ENCODE results near the gene TMEM181. TPM values are rescaled to one million over a fixed set of nuclear protein-coding genes. Genes with fewer than 3 reads are reported as not detected.

TMEM181 gene
- total RNA-seq, 1 experiment from 2014 or later = 31.6 TPM

DNA sequence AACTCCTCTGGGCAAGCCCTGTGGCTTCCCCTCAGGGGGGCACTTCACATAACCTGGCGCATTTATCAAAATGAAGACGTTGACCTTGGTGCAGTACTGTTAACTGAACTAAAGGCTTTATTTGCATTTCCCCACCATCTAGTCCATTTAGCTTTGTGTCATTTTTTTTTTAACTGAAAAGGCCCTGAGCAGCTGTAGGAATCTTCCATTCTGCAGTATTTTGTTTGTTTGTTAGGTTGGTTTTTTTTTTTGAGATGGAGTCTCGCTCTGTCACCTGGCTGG lies 10.7 kb downstream of the TMEM181 start:
- no peaks in the 10 kb centered on the region for H3K36me3 ChIP-seq (ENCODE audit: insufficient read depth, low read length, poor library complexity, severe bottlenecking)
- H3K4me3 ChIP-seq (ENCODE audit: low read depth, low read length, poor library complexity, severe bottlenecking) = no peak overlapping the region
- DNase-seq (ENCODE audit: low spot score) = no peak
- H3K4me1 ChIP-seq (ENCODE audit: insufficient read depth, low read length, poor library complexity, severe bottlenecking) = no peaks in the 10 kb centered on the region
- intact Hi-C loops (cut with micrococcal nuclease; ENCODE audit: unreplicated experiment) = no loop called here
- CTCF ChIA-PET = no interaction called here
- no peaks in the 10 kb centered on the region for H3K27me3 ChIP-seq (replicated peaks; ENCODE audit: insufficient read depth, low read depth, low read length, poor library complexity)
- no peak overlapping the region for H3K27ac ChIP-seq (ENCODE audit: low read depth, low read length, poor library complexity, severe bottlenecking)
- POLR2A ChIA-PET (ENCODE audit: low non-redundant PET) = no interaction called here
- no peaks in the 10 kb centered on the region for H3K9me3 ChIP-seq (ENCODE audit: low read depth, low read length, poor library complexity, severe bottlenecking)
- TF ChIP-seq, protein P1, sequence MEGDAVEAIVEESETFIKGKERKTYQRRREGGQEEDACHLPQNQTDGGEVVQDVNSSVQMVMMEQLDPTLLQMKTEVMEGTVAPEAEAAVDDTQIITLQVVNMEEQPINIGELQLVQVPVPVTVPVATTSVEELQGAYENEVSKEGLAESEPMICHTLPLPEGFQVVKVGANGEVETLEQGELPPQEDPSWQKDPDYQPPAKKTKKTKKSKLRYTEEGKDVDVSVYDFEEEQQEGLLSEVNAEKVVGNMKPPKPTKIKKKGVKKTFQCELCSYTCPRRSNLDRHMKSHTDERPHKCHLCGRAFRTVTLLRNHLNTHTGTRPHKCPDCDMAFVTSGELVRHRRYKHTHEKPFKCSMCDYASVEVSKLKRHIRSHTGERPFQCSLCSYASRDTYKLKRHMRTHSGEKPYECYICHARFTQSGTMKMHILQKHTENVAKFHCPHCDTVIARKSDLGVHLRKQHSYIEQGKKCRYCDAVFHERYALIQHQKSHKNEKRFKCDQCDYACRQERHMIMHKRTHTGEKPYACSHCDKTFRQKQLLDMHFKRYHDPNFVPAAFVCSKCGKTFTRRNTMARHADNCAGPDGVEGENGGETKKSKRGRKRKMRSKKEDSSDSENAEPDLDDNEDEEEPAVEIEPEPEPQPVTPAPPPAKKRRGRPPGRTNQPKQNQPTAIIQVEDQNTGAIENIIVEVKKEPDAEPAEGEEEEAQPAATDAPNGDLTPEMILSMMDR (conservative IDR thresholded peaks at IDR 0.05; ENCODE audit: low read depth, low read length) = no peak
- no peak for TF ChIP-seq EZH2 (IDR thresholded peaks at IDR 0.05; ENCODE audit: borderline replicate concordance, low read depth, low read length, poor library complexity, severe bottlenecking)
- BruUV-seq (replicated peaks) = no TSS peak

DNA sequence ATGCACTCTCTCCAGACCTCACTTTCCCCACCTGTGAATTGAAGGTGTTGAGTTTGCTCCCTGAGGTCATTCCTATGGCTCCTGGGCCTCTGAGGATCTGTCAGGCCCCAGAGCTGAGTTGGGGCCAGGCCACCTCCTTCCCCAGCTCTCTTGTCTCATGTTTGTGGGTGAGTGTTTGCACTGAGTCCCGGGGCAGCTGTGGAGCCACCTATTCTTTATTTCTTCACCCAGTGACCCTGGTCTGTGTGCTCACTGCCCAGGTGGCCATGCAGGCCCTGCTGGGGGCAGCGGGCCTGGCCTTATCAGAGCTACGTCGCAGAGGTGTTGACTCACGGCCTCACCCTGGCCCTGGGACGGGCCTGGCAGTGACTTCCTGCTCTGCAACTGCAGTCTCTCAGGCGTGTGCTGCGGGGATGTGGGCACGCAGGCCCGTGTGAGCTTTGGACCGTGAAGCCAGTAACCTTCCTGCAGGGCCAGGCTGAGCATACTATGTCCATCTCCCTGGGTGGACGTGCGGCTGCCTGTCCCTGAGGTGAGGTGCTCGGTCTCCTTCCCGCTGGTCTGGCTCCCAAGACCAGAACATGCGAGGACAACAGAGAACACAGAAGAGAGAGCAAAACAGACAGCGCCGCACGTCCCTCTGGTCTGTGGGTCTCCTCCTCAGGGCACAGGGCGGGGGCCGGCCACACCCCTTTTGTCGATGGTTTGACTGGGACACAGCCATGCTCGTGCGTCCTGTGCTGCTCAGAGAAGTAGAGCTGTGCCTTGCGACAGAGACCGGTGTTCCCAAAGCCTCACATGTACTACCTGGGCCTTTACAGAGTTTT lies 12.1 kb downstream of the TMEM181 start:
- TF ChIP-seq EZH2 (IDR thresholded peaks at IDR 0.05; ENCODE audit: borderline replicate concordance, low read depth, low read length, poor library complexity, severe bottlenecking) = no peak
- TF ChIP-seq, protein P1 (conservative IDR thresholded peaks at IDR 0.05; ENCODE audit: low read depth, low read length) = no peak
- no peak for DNase-seq (ENCODE audit: low spot score)
- H3K27me3 ChIP-seq (replicated peaks; ENCODE audit: insufficient read depth, low read depth, low read length, poor library complexity) = no peaks in the 10 kb centered on the region
- H3K36me3 ChIP-seq (ENCODE audit: insufficient read depth, low read length, poor library complexity, severe bottlenecking) = no peaks in the 10 kb centered on the region
- no peaks in the 10 kb centered on the region for H3K9me3 ChIP-seq (ENCODE audit: low read depth, low read length, poor library complexity, severe bottlenecking)
- BruUV-seq (replicated peaks) = no TSS peak
- ChIA-PET CTCF (no interaction called here), POLR2A (ENCODE audit: low non-redundant PET) (no interaction called here)
- no peak overlapping the region for H3K4me3 ChIP-seq (ENCODE audit: low read depth, low read length, poor library complexity, severe bottlenecking)
- no peaks in the 10 kb centered on the region for H3K4me1 ChIP-seq (ENCODE audit: insufficient read depth, low read length, poor library complexity, severe bottlenecking)
- H3K27ac ChIP-seq (ENCODE audit: low read depth, low read length, poor library complexity, severe bottlenecking) = no peak overlapping the region
- intact Hi-C loops (cut with micrococcal nuclease; ENCODE audit: unreplicated experiment) = no loop called here

DNA sequence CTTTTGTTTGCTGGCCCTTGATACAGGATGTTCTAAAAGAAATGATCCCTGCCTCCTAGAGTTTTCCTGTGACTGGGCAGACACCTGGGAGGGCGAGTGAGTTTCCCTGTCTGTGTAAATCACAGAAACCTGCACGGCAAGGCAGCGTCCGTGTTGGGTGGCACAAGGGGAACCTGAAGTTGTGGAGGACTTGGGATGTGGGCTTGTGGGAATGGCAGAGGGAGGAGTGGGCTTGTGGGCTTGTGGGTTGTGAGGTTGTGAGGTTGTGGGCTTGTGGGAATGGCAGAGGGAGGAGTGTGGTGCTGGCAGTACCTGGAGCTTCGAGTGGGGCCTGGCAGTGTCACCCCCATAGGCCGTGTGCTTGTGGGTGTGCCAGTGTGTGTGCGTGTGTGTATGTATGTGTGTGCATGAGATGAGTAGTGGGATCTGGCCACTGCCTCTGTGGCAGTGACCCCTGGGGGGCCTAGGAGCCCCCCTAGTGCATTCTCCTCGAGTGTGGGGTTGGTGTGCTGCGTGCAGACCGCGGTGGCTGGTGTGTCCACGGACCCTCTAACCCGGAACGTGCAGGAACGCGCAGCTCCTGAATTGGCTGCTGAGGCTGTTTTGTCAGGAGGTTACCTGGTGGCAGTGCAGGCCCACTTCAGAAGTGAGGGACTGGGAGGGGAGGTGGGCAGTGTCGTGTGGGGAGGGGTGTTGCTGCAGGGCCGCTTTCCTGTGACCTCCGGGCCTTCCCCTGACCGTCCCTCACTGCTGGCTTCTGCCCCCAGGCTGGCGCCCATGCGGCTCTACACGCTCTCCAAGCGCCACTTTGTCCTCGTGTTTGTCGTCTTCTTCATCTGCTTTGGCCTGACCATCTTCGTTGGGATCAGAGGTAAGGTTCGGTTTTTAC lies 13.0 kb downstream of the TMEM181 start:
- no TSS peak for BruUV-seq (replicated peaks)
- TF ChIP-seq, protein P1 (conservative IDR thresholded peaks at IDR 0.05; ENCODE audit: low read depth, low read length) = no peak
- TF ChIP-seq EZH2 (IDR thresholded peaks at IDR 0.05; ENCODE audit: borderline replicate concordance, low read depth, low read length, poor library complexity, severe bottlenecking) = no peak
- H3K4me1 ChIP-seq (ENCODE audit: insufficient read depth, low read length, poor library complexity, severe bottlenecking) = no peaks in the 10 kb centered on the region
- peaks cover 4% of the 10 kb centered on the region for H3K9me3 ChIP-seq (ENCODE audit: low read depth, low read length, poor library complexity, severe bottlenecking)
- intact Hi-C loops (cut with micrococcal nuclease; ENCODE audit: unreplicated experiment) = no loop called here
- H3K27me3 ChIP-seq (replicated peaks; ENCODE audit: insufficient read depth, low read depth, low read length, poor library complexity) = no peaks in the 10 kb centered on the region
- H3K36me3 ChIP-seq (ENCODE audit: insufficient read depth, low read length, poor library complexity, severe bottlenecking) = no peaks in the 10 kb centered on the region
- no peak overlapping the region for H3K4me3 ChIP-seq (ENCODE audit: low read depth, low read length, poor library complexity, severe bottlenecking)
- ChIA-PET CTCF (no interaction called here), POLR2A (ENCODE audit: low non-redundant PET) (no interaction called here)
- no peak for DNase-seq (ENCODE audit: low spot score)
- no peak overlapping the region for H3K27ac ChIP-seq (ENCODE audit: low read depth, low read length, poor library complexity, severe bottlenecking)
